Renal cortical epithelial cell (primary cell): ENCODE results near the gene FAM219B. TPM values are rescaled to one million over a fixed set of nuclear protein-coding genes. Genes with fewer than 3 reads are reported as not detected.
"Not testable (repeated sequence)": the region's sequence is repeated elsewhere in the genome, so short reads cannot be mapped to it uniquely, and the experiment has no call there.

Source experiments
- DNase-seq: peaks from one replicate; pipeline ENCODE4 v3.0.0-alpha.2; 2011; ENCODE audit warnings: low read depth
- total RNA-seq: library from RNA; depleted of rRNA; stranded (reverse); fragments of >200 nt; gene quantifications from 2 replicates; pipeline ENCODE4 v1.2.3, GENCODE V29; 2014

FAM219B gene
- total RNA-seq, 1 donor from 2014 or later = 47.0 TPM

DNA sequence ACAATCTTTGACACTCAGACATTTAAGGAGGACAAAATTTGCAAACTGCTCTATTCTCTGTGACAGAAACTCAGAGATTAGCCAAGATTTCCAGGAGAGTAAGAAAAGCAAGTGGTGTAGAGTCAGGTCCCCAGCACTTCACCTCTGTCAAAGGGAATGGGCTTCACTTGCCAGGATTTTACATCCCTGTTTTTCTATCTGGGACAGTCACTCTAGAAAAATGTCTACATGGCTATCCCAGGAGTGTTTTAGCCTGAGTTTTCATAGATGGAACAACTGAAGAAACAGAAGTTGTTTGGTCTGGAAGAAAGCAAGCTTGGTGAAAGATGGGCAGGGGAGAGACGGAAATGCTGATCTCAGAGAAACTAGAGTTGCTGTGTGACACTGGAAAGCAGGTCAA is 3.0 kb downstream of the FAM219B start:
- DNase-seq = no peak

DNA sequence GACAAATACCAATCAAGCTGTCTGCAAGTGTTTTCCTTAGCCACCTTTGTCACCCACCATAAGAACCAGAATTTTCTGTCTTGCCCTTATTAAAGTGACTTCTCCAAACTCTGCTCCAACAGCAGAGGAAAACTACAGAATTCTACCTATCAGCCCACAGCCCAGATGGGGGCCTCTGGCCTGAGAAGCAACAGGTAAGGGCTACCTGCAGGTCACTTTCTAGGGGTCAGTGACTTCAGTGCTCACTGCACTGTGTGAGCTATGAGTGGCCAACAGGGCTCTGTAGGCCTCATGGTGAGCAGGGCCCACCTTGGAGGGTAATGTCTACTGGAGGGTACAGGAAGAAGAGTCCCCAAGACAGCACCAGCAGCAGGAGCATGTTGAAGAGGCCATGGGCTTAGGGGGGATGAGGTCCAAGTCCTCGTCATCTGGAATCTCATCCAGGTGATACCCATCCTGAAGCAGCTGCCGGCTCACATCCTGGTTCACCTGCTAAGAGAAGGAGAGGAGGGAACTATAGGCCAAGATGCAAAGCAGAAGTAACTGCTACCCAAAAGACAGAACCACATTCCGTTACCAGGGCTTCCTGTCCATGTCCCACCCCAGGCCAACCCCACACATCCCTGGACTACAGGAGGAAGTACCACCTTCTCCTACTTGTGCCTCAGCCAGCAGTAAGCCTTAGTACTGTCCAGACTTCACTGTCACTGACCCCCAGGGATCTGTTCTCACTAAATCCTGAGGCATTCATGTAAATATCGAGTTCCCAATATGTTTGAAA is 4.2 kb downstream of the FAM219B start:
- DNase-seq = no peak

DNA sequence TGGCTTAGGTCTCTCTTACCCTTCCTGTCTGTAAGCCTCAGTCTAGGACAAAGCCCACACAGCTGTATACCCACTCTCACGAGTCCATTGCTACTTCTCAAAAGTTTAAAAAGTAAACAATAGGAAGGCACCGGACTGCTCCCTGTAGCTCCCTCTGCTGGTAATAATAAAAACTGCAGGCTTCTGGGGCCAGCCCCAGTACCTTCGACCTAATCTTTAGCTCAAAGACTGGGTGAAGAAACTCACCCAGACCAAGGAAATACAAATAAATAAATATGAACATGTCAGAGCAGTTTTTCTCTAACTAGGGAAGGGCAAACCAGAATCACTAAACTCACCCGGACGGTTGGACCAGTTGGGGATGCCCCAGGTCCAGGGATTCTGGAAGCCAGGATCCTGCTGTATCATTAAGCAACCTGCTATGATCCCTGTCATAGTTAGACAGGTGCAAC is 5.0 kb downstream of the FAM219B start:
- DNase-seq = peak; percentile 40

DNA sequence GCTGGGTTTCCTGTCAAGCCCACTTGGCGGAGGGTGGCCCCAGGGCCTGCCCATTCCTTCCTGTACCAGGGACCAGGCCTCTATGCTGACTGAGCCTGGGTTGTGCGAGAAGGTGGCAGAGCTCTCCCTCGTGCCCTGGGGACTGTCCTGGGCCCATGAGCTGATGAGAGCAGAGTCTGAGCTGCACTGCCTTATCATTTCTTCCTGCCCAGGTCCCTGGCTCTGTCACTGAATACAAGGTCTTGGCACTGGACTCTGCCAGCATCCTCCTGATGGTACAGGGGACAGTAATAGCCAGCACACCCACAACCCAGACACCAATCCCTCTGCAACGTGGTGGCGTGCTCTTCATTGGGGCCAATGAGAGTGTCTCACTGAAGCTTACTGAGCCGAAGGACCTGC is 9.3 kb downstream of the FAM219B start:
- no peak for DNase-seq

DNA sequence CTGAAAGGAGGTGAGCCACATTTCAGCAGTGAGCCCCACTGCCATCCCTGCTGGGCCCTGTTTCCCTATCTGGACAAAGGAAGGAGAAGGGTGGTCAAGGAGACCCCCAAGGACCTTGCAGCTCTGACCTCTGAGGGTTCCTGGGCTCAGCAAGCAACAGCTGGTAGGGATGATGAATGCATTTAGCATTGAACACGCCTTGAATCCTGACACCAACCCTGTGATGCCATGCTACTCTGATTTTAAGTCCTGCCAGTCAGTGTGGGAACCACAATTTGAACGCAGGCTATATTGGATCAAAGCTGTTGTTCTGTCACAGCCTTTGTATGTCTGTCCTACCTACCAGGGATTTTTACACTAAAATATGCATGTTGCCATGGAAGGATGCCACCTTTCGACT is 10.3 kb downstream of the FAM219B start:
- DNase-seq = no peak

DNA sequence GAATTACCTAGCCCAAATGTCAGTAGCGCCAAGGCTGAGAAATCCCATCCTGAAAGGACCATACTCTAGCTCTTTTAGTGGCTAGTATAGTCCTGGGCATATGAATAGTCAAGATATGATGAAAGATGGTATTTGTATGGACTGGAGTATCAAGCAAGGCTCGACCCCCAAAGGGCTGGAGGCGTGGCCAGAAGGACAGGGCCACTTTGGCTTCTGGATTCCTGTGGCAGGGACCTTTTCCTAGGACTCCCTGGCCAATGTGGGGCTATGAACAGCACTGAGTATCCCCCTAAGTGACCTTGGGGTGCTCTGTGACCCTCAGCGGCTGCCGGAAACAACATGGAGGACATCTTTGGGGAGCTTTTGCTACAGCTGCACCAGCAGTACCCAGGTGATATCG is 10.8 kb downstream of the FAM219B start:
- DNase-seq = no peak

DNA sequence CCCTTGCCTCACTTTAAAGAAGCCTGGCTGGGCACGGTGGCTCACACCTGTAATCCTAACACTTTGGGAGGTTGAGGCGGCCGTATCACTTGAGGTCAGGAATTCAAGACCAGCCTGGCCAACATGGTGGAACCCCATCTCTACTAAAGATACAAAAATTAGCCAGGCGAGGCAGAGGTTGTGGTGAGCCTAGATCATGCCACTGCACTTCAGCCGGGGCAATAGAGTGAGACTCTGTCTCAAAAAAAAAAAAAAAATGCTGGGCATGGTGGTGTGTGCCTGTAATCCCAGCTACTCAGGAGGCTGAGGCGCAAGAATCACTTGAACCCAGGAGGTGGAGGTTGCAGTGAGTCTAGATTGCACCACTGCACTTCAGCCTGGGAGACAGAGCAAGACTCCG is 12.3 kb downstream of the FAM219B start:
- DNase-seq = not testable (repeated sequence)

DNA sequence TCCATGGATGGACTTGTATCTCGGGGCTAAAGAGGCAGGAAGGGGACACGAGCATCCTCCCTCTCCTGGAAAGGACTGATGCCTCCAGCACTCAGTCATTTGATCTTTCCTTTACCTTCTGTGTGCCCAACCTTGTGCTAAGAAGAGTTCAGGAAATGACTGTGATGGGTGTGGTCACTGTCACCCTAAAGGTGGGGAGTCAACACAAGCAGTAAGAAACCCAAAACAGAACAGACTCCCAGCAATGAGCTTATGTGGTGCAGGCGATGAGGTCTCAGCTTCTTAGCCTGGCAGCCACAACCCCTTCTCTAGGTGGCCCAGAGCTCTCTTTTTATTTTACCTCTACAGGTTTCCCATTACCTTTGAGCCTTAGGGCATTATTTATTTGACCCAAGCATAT is 13.0 kb downstream of the FAM219B start:
- DNase-seq = no peak

DNA sequence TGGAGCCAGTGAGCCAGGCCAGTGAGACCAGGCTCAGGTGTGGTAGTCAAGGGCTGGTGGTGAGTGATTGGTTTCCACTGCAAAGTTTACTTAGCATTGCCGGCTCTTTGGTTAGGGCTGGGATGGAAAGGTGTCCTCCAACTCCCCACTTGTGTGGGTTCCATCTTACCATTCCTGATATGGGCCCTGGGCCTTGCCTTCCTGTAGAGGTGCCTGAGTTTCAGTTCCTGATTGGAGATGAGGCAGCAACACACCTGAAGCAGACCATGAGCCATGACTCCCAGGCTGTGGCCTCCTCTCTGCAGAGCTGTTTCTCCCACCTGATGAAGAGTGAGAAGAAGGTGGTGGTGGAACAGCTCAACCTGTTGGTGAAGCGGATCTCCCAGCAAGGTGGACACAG is 13.7 kb downstream of the FAM219B start:
- no peak for DNase-seq

DNA sequence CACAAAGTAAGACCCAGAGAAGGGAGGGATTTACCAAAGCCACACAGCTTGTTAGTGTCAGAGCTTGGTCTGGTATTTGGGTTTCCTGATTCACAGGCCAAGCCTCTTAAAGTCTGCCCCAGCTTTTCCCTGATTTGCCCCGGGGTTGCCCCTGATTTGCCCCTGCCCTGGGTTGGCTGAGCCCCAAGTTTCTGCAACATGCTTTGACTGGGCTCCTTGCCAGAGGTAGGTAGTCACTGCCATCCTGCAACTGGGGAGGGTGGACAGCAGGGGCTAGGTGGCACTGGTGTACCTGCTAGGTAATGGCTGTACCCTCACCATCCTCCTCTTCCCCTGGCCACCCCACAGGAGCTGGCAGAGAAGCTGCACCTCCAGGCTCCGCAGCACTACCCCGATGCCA is 14.3 kb downstream of the FAM219B start:
- peak; percentile 56 for DNase-seq

DNA sequence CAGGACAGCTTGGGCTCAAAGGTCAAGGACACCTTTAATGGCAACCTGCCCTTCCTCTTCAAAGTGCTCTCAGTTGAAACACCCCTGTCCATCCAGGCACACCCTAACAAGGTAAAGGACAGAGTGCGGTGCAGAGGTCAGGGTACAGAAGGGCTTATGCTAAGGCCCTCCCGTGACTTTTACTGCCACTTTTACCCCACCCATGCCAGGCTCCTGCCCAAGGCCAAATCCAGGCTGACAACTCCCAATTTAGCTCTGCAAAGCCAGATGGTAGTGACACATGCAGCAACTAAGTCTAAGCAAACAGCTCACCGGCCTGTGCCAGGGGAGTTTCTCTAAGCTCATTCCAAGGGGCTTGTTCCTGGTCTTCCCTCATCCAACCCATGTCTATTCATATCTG is 15.2 kb downstream of the FAM219B start:
- DNase-seq = no peak

DNA sequence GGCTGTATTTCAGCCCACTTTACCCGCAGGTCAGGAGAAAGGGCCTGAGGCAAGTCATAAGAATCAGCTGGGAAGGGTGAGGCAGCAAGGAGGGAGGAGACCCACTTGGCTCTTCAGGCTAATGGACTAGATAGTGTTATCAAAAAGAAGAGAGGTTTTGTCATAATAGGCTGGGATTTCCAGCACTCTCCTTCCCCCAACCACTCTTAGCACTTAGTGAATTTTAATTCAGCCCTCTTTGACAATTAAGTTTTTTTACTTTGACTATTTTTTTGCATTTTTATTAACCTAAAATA is 16.0 kb downstream of the FAM219B start:
- no peak for DNase-seq

DNA sequence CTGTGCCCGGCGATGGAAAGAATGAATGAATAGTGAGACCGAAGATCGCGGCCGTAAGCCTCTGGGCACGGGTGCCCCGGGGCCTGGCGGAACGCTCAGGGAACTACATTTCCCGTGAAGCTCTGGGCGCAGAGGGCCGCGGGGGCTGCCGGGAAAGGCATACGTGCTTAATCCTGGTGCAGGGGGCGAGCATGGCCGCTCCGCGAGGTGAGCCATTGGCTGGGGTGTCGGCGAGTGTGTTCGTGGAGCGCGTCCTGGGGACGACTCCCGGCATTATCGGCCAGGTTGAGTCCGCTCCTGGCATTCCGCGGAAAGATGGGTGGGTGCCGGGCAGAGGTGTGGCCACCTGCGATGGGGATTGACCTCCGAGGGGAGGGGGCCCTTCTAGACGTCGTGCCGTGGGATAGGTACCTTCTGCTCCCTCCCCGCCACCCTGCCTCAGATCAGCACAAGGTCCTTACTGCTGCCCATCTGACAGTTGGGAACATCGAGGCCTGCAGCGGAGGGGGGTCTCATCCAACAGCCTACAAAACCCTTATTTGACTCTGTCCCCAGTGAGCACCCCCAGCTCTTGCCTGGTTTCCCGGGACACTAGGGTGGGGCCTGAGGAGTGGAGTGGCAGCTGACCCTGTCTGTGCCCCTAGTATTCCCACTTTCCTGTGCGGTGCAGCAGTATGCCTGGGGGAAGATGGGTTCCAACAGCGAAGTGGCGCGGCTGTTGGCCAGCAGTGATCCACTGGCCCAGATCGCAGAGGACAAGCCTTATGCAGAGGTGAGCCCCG is 16.6 kb downstream of the FAM219B start, which contains the start of gene MPI:
TSS of gene MPI (plus strand) at position 160 of the 782 bp plus-strand sequence. CDS start at position 192, 32 bp downstream.
- peak; percentile 43 for DNase-seq

DNA sequence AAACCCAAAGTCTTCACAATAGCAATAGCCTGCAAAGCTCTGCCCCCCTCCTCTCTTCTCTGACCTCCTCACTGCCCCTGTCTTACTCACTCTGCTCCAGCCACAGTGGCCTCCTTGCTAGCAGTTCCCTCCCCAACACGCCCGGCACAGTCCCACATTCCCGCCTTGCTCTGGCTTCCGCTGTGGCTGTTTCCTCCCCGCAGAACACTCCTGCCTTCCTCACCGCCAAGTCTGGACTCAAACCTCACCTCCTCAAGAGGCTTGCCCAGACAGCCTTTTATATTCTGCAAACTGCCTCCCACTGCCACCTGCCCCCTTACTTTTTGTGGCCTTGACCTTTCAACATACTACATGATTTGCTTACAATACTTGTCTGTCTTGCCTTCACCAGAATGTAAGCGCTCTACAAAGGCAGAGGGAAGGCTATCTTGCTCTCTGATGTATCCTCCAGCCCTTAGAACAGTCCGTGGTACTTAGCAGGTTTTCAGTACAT is 17.2 kb downstream of the FAM219B start:
- no peak for DNase-seq

DNA sequence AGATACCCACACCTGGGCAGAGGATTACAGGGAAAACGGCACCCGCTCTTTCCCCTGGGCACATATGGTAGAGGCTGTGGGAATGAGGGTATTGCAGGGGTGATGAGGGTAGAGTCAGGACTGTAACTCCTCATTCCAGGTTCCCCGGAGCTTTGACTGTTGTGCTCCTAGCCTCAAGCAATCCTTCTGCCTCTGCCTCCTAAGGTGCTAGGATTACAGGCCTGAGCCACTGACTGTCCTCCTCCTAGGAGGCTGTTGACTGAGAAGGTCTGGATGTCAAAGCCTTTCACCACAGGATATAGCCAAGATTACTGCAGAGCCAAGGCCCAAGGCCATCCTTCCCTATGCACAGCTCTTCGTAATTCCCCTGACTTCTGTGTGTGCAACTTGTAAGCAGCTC is 17.9 kb downstream of the FAM219B start:
- no peak for DNase-seq

DNA sequence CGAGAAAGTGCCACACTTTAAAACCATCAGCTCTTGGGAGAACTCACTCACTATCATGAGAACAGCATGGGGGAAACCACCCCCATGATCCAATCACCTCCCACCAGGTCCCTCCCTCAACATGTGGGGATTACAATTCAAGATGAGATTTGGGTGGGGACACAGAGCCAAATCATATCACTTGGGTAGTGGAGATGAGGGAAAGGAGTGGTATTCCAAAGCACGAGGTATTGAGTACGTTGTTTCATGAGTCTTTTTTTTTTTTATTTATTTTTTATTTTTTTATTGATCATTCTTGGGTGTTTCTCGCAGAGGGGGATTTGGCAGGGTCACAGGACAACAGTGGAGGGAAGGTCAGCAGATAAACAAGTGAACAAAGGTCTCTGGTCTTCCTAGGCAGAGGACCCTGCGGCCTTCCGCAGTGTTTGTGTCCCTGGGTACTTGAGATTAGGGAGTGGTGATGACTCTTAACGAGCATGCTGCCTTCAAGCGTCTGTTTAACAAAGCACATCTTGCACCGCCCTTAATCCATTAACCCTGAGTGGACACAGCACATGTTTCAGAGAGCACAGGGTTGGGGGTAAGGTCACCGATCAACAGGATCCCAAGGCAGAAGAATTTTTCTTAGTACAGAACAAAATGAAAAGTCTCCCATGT is 19.0 kb downstream of the FAM219B start:
- DNase-seq = not testable (repeated sequence)

DNA sequence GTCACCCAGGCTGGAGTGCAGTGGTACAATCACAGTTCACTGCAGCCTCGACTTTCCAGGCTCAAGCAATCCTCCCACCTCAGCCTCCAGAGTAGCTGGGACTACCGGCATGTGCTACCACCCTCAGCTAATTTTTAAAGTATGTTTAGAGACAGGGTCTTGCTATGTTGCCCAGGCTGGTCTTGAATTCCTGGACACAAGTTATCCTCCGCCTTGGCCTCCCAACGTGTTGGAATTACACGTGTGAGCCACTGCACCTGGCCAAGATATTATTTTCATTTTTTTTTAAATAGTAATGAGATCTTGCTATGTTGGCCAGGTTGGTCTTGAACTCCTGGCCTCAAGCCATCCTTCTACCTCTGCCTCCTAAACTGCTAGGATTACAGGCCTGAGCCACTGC is 21.2 kb downstream of the FAM219B start:
- no peak for DNase-seq

DNA sequence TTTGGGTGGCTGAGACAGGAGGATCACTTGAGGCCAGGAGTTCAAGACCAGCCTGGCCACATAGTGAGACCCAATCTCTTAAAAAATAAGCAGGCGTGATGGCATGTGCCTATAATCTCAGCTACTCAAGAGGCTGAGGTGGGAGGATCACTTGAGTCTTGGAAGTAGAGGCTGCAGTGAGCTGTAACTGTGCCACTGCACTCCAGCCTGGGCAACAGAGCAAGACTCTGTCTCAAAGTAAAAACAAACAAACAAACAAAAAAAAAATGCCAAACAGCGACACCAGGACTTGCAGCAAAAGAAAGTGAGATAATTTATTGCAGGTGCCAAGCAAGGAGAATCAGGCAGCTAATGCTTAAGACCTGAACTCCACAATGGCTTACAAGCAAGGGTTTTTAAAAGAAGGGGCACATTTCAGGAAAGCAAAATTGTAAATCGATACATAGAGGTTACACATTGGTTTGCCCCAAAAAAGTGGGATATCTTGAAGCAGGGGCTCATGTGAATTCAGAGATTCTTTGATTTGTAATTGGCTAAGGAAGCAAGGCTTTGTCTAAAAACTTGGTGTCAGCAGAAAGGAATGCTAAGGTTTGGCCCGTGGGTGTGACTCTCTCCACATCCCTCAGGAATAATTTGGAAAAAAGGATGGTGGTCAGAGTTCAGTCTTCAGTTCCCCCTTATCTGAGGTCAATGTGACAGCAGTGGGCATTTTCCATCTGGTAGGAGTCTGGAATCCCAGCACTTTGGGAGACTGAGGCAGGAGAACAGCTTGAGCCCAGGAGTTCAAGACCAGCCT is 22.0 kb downstream of the FAM219B start:
- peak; percentile 15 for DNase-seq

DNA sequence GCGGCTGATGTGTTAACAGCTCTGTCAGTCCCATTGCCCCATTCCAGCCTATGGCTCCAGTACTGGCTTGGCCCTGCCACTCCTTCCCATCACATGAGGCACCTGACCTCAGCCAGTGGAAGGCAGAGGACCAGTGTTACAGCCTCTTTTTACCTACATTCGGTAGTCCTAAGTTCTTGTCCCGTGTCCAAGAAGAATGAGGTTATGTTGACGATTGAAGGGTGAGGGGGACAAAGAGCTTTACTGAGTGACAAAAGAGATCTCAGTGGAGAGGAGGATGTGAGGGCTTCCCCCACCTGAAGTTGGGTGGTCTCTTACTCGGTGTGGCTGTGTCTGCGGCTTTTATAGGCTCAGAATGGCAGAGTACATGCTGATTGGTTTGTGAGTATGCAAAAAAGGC is 24.1 kb downstream of the FAM219B start:
- DNase-seq = no peak

DNA sequence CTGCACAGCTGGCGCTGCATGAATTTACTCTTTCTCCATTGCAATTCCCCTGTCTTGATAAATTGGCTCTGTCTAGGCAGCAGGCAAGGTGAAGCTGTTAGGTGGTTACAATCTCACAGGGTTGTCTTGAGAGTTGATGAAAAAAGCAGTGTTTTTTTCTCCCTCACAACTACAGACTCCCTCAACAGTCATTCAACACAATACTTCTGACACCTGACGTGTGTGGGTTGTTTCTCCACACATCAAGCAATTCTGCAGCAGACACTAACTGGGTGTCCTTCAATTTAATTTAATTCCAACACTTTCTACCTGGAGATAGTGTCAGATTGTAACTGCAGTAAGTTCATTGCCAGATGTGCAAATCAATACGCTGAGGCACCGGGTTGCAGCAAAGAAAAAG is 28.4 kb downstream of the FAM219B start:
- no peak for DNase-seq

DNA sequence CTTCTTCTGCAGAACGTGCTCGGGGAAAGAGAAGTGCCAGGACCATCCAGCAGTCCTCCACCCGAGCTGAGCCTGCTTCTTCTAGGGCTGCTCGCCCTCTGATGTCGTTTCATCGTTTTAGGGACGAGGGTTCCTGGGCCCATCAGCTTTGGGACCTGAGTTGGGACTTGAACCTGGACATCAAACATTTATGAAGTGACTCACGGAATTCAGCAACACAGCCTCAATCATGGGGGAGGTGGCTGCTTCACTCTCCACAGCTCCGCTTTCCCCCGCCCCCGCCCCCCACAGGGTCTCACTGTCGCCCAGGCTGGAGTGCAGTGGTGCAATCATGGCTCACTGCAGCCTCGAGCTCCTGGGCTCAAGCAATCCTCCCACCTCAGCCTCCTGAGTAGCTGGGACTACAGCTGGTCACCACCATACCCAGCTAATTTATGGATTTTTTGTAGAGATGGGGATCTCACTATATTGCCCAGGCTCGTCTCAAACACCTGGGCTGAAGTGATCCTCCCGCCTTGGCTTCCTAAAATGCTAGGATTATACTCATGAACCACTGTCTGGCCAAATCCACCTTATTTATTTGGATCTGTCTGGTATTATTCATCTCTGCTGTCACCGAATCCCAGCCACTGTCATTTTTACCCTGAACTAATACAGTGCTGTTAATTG is 32.8 kb downstream of the FAM219B start:
- no peak for DNase-seq
